ENCODE measurements around the gene FBXL3. TPM values are rescaled to one million over a fixed set of nuclear protein-coding genes. Genes with fewer than 3 reads are reported as not detected.

FBXL3 gene
- total RNA-seq, 4 donors from 2014 or later = 43.5 to 81.6 (median 51.7) TPM

- no peaks in the 10 kb centered on the region for H3K36me3 ChIP-seq
- TF ChIP-seq POLR2A (IDR thresholded peaks at IDR 0.05) (no peak), CTCF (IDR thresholded peaks at IDR 0.05) (no peak)
- H3K4me1 ChIP-seq = peaks cover 0 to 23% (median 7%) of the 10 kb centered on the region in 3 donors
- peaks cover 0 to 3% (median 0%) of the 10 kb centered on the region in 4 donors for H3K27me3 ChIP-seq
- 60 to 73% methylated on average over 18 to 19 of the region's 19 CpGs for WGBS, 2 donors
- intact Hi-C loops (cut with DNase I) = no loop called here
- H3K27ac ChIP-seq = no peak overlapping the region
- no peak for DNase-seq
- H3K4me3 ChIP-seq = no peak overlapping the region
- H3K9me3 ChIP-seq = no peaks in the 10 kb centered on the region
Measured at GRCh38 chr13:76971851-76972829, 54.8 kb downstream of the FBXL3 start.

- H3K36me3 ChIP-seq = no peaks in the 10 kb centered on the region
- TF ChIP-seq CTCF (IDR thresholded peaks at IDR 0.05) (no peak), POLR2A (IDR thresholded peaks at IDR 0.05) (no peak)
- intact Hi-C loops (cut with DNase I) = no loop called here
- H3K4me3 ChIP-seq = no peak overlapping the region
- H3K27ac ChIP-seq = no peak overlapping the region
- 59 to 71% methylated on average over 2 to 3 of the region's 3 CpGs for WGBS, 2 donors
- H3K4me1 ChIP-seq = peaks cover under 1 to 14% (median 6%) of the 10 kb centered on the region in 3 donors
- DNase-seq = no peak
- H3K27me3 ChIP-seq = no peaks in the 10 kb centered on the region
- H3K9me3 ChIP-seq = no peaks in the 10 kb centered on the region
Measured at GRCh38 chr13:76971215-76971614, 55.7 kb downstream of the FBXL3 start.

- TF ChIP-seq CTCF (IDR thresholded peaks at IDR 0.05) (no peak), POLR2A (IDR thresholded peaks at IDR 0.05) (no peak)
- no peaks in the 10 kb centered on the region for H3K36me3 ChIP-seq
- WGBS, 2 donors = 33 to 57% methylated on average over 5 of the region's 5 CpGs
- peaks cover 0 to 15% (median 9%) of the 10 kb centered on the region in 3 donors for H3K4me1 ChIP-seq
- no peaks in the 10 kb centered on the region for H3K27me3 ChIP-seq
- intact Hi-C loops (cut with DNase I) = no loop called here
- DNase-seq = no peak
- H3K27ac ChIP-seq = no peak overlapping the region
- no peaks in the 10 kb centered on the region for H3K9me3 ChIP-seq
- H3K4me3 ChIP-seq = no peak overlapping the region
Measured at GRCh38 chr13:76969488-76970365, 57.2 kb downstream of the FBXL3 start.

GRCh38 chr13:76968041-76968440 lies 58.9 kb downstream of the FBXL3 start:
- no peaks in the 10 kb centered on the region for H3K9me3 ChIP-seq
- no peak overlapping the region for H3K4me3 ChIP-seq
- no peaks in the 10 kb centered on the region for H3K27me3 ChIP-seq
- H3K36me3 ChIP-seq = no peaks in the 10 kb centered on the region
- no CpG with 5 or more reads among the region's 6 CpGs for WGBS, 2 donors
- no peak for DNase-seq
- H3K27ac ChIP-seq = no peak overlapping the region
- TF ChIP-seq POLR2A (IDR thresholded peaks at IDR 0.05) (no peak), CTCF (IDR thresholded peaks at IDR 0.05) (no peak)
- H3K4me1 ChIP-seq = peaks cover 0 to 15% (median 9%) of the 10 kb centered on the region in 3 donors
- intact Hi-C loops (cut with DNase I) = no loop called here

Data from esophagus squamous epithelium (tissue), 5 donors.